Activated naive CD8-positive, alpha-beta T cell treated with anti-CD3 and anti-CD28 coated beads, Interleukin-2, amount 50 U/mL, for 16 hours (primary cell): ENCODE data around the gene VPS13C.

ENCODE experiments used
- DNase-seq: peaks from one replicate; pipeline ENCODE4 v3.0.0-alpha.2; 2020; ENCODE audit warnings: low read depth, low spot score

Gene VPS13C

DNA sequence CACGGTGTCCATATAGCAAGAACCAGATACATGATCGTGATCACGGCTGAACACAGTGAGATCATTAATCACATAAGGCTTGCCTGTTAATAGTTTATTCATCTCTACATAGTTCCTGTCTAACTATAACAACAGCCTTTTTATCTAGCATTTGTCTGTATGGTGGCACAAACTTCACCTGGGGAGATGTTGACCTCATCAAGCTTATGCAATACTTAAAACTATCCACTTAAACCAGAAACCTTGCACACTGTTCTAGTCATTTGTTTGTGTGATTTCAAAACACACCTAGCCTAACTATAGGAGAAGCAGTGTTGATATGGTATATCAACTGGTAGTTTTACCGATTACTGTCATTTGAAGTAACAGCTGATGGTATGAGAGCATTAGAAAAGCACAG lies 124.8 kb downstream of the VPS13C start:
- no peak for DNase-seq

DNA sequence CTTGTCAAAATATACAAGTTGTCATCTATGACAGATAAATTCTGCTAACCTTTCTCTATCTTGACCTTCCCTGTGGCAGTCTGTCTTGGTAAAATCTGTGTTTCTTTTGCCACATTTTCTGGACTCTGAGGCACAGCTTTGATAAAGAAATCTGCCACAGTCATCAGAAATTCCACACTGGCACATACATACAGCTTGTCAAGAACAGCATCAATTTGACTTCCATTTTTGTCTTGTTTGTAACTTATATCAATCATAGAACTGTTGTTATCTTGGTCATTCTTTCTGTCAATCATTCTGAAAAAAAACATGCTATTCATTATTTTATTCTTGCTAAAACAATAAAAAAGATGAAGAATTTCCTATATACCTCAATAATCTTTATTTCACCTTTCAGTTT lies 130.8 kb downstream of the VPS13C start:
- DNase-seq: no peak

- no peak for DNase-seq
These were observed 137.1 kb downstream of the VPS13C start for GRCh38 chr15:61923173-61923572.

GRCh38 chr15:61921093-61921492 lies 139.2 kb downstream of the VPS13C start:
- DNase-seq: no peak

- no peak for DNase-seq
These were observed 142.8 kb downstream of the VPS13C start for GRCh38 chr15:61917457-61917856.

GRCh38 chr15:61916104-61916503 lies 144.1 kb downstream of the VPS13C start:
- DNase-seq: no peak

DNA sequence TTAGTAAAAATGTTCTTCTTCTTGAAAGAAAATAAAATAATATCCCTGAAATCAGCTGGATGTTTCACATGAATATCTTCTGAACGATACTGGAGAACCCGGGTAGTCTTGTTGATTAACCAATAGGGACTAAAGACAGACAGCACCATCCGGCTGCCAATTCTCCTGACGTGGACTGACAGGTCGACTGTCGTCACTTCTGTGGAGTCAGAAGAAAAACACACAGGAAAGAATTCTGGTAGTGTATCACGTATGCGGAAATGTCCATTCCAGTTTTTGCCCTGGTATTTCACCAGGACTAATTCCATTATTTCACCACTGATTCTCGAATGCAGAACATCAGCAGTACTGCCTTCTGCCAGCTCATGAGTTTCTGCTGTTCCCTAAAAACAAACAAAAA lies 144.6 kb downstream of the VPS13C start:
- no peak for DNase-seq

DNA sequence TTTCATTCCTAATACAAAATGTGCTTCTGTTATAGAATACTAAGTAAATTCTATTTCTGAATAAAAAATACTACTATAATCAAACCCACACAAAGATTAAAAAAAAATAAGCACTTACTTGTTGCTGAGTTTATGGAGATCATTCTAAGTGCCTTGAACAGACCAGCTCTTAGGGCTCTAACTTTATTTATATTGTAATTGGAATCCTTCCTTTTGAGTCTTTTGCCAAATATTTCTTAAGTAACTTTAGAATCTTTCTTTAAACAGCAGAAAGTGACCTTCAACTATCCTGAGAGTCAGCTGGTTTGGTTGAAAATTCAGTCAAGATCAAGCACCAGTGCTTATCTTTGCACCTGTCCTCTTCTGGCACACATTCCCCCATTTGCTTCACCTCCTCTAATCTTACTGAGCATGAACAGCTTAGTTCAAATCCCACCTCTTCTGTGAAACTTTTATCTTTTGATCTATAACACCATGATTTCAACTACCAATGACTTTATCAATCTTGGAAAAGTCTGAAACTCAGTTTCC lies 149.3 kb downstream of the VPS13C start:
- no peak for DNase-seq

DNA sequence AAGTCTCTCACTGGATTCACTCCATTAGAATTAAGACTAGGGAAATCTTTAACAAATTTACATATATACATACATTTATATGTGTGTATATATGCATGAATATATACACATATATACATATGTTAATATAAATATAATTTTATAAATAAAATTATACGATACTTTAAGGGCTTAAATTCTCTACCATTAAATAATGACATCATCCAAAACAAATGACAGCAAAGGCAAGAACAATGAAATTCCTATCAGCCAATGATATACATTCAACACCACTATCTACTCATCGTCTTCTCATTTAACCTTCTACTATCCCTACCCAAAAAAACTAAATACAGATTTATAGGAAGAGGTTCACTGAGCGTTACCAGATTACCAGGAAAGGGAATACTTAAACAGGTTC lies 152.0 kb downstream of the VPS13C start:
- DNase-seq: no peak

DNA sequence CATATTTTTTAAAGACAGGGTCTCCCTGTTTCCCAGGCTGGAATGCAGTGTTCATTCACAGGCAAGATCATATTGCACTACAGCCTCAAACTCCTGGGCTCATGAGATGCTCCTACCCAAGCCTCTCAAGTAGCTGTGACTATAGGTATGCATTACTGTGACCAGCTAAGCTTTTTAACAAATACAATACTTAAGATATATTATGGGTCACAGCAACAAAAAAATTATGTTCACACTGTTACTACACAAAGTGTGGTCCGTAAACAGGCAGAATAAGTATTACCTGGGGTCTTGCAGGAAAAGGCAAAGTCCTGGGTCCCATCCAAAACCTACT lies 152.5 kb downstream of the VPS13C start:
- no peak for DNase-seq

GRCh38 chr15:61906961-61907752 lies 153.1 kb downstream of the VPS13C start:
- DNase-seq: no peak

GRCh38 chr15:61893146-61893545 lies 167.1 kb downstream of the VPS13C start:
- DNase-seq: no peak

- no peak for DNase-seq
These were observed 168.1 kb downstream of the VPS13C start for GRCh38 chr15:61892140-61892539.

DNA sequence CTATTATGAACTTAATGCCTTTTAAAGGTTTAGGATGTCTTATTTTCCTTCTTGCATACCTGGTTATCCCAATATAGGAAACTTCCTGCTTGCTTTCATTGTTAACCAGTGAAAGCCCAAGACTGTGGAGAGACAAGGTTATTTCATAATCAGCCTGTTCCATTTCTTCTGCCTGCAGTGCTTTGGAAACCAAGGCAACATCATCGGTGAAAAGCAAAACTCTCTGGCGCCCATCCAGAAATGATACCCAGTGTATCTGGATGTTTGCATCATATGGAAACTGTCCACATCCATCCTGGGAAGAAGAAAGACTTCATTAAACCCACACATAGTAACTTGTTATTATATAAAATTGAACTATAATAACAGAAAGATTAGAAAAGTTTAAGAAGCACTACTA lies 170.1 kb downstream of the VPS13C start:
- no peak for DNase-seq

- no peak for DNase-seq
These were observed 170.5 kb downstream of the VPS13C start for GRCh38 chr15:61889706-61890105.

- DNase-seq: no peak
These were observed 172.0 kb downstream of the VPS13C start for GRCh38 chr15:61888074-61888780.

- no peak for DNase-seq
These were observed 180.2 kb downstream of the VPS13C start for GRCh38 chr15:61880084-61880483.

- DNase-seq: no peak
These were observed 181.0 kb downstream of the VPS13C start for GRCh38 chr15:61879219-61879618.

GRCh38 chr15:61871926-61872522 lies 188.2 kb downstream of the VPS13C start:
- no peak for DNase-seq

DNA sequence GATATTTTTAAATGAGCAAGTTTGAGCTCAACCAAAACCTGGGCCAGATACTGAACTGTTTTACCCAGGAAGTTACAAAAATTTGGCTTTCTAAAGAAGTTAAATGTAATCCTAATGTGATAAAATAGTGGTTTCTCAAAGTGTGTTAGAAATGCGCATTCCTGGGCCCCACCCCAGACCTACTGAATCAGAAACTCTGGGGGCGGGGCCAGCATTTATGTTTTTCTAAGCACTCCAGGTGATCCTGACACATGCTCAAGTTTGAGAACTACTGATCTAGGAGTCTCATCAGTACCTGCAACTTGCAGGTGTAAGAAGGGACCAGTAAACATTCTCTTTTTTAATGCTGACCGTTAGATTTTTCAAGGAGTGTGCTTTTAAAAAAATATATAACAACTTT lies 190.6 kb downstream of the VPS13C start:
- no peak for DNase-seq

DNA sequence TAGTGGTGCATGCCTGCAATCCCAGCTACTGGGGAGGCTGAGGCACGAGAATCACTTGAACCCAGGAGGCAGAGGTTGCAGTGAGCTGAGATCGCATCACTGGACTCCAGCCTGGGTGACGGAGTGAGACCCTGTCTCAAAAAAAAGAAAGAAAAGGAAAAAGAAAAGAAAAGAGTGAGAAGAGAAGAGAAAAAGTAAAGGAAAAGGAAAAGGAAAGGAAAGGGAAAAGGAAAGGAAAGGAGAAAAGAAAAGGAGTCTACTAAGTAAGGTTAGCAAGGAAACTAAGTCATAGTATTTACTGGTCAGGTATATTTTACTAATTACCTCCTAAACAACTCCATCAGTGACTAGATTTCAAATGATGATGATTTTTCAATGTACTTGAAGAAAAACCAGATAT lies 198.3 kb downstream of the VPS13C start:
- no peak for DNase-seq

GRCh38 chr15:61857169-61857829 lies 202.9 kb downstream of the VPS13C start:
- no peak for DNase-seq
